ENCODE results near the gene C4orf36.
A peak's percentile ranks its signal among the peaks of the same experiment; 100 is the strongest.

The C4orf36 gene

GRCh38 chr4:86857341-86858052, 34.7 kb downstream of the C4orf36 start:
- no peaks in the 10 kb centered on the region for H3K36me3 ChIP-seq (ENCODE audit: control insufficient read depth in 5 of 5, insufficient read depth in 5 of 5, low read length in 5 of 5)
- H3K27me3 ChIP-seq (ENCODE audit: control insufficient read depth in 5 of 5, insufficient read depth in 4 of 5, low read length in 5 of 5) = no peaks in the 10 kb centered on the region
- no peaks in the 10 kb centered on the region for H3K9me3 ChIP-seq (ENCODE audit: control insufficient read depth in 5 of 5, low read length in 5 of 5)
- no peak overlapping the region for H3K27ac ChIP-seq (ENCODE audit: low read depth, low read length)
- no peak overlapping the region for H3K4me3 ChIP-seq (ENCODE audit: low read depth in 1 of 5, low read length in 5 of 5)
- H3K9ac ChIP-seq (ENCODE audit: low read length in 5 of 5) = no peak overlapping the region
- H3K4me1 ChIP-seq (ENCODE audit: control insufficient read depth in 5 of 5, insufficient read depth in 5 of 5, low read length in 5 of 5) = no peaks in the 10 kb centered on the region

DNA sequence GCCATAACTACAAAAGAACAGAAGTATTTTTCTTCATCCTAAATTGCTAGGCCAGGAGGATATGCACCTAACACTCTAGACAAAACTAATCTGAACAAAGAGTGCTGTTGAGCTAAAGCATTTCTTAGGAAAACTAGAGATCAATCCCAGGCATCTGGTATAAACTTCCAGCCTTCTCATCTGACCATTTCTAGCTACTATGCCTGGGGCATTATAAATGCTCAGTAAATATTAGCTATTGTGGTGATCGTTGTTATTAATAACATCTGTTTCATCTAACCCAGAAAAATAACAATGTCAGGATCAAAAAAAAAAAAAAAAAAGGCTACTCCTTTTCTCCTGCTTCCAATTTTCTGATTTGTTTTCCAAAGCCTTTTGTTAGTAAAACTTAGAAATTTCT, 35.3 kb downstream of the C4orf36 start:
- no peak overlapping the region for H3K27ac ChIP-seq (ENCODE audit: low read depth, low read length)
- H3K9me3 ChIP-seq (ENCODE audit: control insufficient read depth in 5 of 5, low read length in 5 of 5) = no peaks in the 10 kb centered on the region
- H3K36me3 ChIP-seq (ENCODE audit: control insufficient read depth in 5 of 5, insufficient read depth in 5 of 5, low read length in 5 of 5) = no peaks in the 10 kb centered on the region
- no peak overlapping the region for H3K9ac ChIP-seq (ENCODE audit: low read length in 5 of 5)
- no peaks in the 10 kb centered on the region for H3K27me3 ChIP-seq (ENCODE audit: control insufficient read depth in 5 of 5, insufficient read depth in 4 of 5, low read length in 5 of 5)
- H3K4me1 ChIP-seq (ENCODE audit: control insufficient read depth in 5 of 5, insufficient read depth in 5 of 5, low read length in 5 of 5) = no peaks in the 10 kb centered on the region
- H3K4me3 ChIP-seq (ENCODE audit: low read depth in 1 of 5, low read length in 5 of 5) = no peak overlapping the region

DNA sequence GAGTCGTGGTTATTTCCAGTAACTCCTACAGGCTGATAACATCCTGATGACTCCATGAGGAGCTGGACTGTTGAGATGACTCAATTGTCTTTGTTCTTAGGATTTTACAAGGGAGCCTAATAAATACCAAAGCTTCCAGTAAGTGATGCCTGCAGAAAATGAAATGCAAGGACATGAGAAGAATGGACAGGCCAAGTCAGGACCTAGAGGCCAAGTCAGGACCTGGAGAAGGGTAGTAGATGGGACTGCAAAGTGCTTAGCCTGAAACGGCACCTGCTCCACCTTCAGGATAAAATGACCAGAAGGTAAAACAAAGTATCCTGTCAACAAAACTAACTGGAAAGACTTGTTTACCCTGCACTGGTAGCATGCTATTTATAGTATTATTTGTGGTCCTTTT, 36.6 kb downstream of the C4orf36 start:
- H3K36me3 ChIP-seq (ENCODE audit: control insufficient read depth in 5 of 5, insufficient read depth in 5 of 5, low read length in 5 of 5) = no peaks in the 10 kb centered on the region
- H3K4me1 ChIP-seq (ENCODE audit: control insufficient read depth in 5 of 5, insufficient read depth in 5 of 5, low read length in 5 of 5) = no peaks in the 10 kb centered on the region
- no peak overlapping the region for H3K27ac ChIP-seq (ENCODE audit: low read depth, low read length)
- no peak overlapping the region for H3K4me3 ChIP-seq (ENCODE audit: low read depth in 1 of 5, low read length in 5 of 5)
- H3K9ac ChIP-seq (ENCODE audit: low read length in 5 of 5) = no peak overlapping the region
- H3K27me3 ChIP-seq (ENCODE audit: control insufficient read depth in 5 of 5, insufficient read depth in 4 of 5, low read length in 5 of 5) = no peaks in the 10 kb centered on the region
- no peaks in the 10 kb centered on the region for H3K9me3 ChIP-seq (ENCODE audit: control insufficient read depth in 5 of 5, low read length in 5 of 5)

DNA sequence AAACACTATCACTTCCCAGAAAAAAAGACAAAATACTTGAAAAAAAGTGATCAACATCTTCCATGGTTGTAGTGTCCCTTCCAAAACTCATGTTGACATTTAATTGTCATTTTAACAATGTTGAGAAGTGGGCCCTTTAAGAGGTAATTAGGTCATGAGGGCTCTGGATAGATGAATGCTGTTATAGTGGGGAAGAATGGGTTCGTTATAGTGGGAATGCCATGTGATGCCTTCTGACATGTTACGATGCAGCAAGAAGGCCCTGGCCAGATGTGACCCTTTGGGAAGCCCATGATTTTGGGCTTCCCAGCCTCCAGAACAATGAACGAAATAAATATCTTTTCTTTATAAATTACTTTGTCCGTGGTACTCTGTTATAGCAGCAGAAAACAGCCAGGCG, 39.0 kb downstream of the C4orf36 start:
- no peaks in the 10 kb centered on the region for H3K36me3 ChIP-seq (ENCODE audit: control insufficient read depth in 5 of 5, insufficient read depth in 5 of 5, low read length in 5 of 5)
- no peak overlapping the region for H3K9ac ChIP-seq (ENCODE audit: low read length in 5 of 5)
- H3K4me1 ChIP-seq (ENCODE audit: control insufficient read depth in 5 of 5, insufficient read depth in 5 of 5, low read length in 5 of 5) = peaks cover 0 to 23% (median 18%) of the 10 kb centered on the region in 5 donors
- H3K4me3 ChIP-seq (ENCODE audit: low read depth in 1 of 5, low read length in 5 of 5) = no peak overlapping the region
- no peaks in the 10 kb centered on the region for H3K27me3 ChIP-seq (ENCODE audit: control insufficient read depth in 5 of 5, insufficient read depth in 4 of 5, low read length in 5 of 5)
- H3K27ac ChIP-seq (ENCODE audit: low read depth, low read length) = no peak overlapping the region
- H3K9me3 ChIP-seq (ENCODE audit: control insufficient read depth in 5 of 5, low read length in 5 of 5) = no peaks in the 10 kb centered on the region

DNA sequence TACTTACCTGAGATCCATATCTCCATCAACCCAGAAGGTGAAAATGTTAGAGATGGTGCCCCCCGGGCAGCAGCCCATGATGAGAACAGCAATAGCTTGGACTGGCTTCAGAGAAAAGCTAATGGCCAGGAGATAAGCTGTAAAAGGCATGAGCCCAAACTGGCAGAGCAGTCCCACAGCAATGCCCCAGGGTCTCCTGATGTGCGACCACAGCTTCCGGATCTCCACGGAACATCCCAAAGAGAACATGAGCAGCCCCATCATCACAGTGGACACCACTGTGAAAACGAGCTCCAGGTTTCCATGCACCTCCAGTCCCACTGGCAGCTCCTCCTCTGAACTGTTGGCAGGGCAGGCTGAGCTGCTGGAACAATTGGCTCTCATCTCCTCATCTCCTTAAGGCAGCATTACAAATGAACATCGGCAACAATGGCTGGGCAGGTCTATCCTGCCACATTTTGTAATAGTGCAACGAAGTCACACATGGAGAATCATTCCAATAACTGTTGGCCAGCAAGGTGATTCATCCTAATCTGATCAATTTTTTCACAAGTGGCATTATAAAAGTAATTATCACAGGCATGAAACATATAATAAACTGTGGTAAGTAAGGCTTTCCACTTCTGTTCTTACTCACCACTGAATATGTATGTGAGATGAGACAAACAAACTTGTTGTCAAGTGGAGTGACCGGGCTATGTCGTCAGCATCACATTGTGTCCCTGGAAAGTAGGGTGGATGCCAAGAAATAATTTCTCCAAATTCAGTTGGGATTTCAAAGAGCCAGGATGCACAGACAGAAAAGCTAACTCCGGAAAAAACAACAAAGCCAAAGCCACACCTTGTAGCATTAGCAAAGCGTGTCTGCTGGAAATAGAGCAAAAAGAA, 43.2 kb downstream of the C4orf36 start, which contains the start of gene SLC10A6:
SLC10A6 (minus strand) TSS at position 653 of the 888 bp plus-strand sequence; CDS start at position 384, 269 bp downstream.
- Histone ChIP-seq H3K9ac (ENCODE audit: low read length in 5 of 5) (peak within 1 kb of the TSS; percentile 24 to 70 (median 62)), H3K9me3 (ENCODE audit: control insufficient read depth in 5 of 5, low read length in 5 of 5) (no peaks in the 10 kb centered on the region), H3K4me1 (ENCODE audit: control insufficient read depth in 5 of 5, insufficient read depth in 5 of 5, low read length in 5 of 5) (peaks cover 0 to 56% (median 27%) of the 10 kb centered on the region in 5 donors), H3K27me3 (ENCODE audit: control insufficient read depth in 5 of 5, insufficient read depth in 4 of 5, low read length in 5 of 5) (no peaks in the 10 kb centered on the region), H3K36me3 (ENCODE audit: control insufficient read depth in 5 of 5, insufficient read depth in 5 of 5, low read length in 5 of 5) (no peaks in the 10 kb centered on the region), H3K27ac (ENCODE audit: low read depth, low read length) (peak within 1 kb of the TSS; percentile 47), H3K4me3 (ENCODE audit: low read depth in 1 of 5, low read length in 5 of 5) (peak within 1 kb of the TSS; percentile 13 to 79 (median 65))

GRCh38 chr4:86848136-86848535, 44.1 kb downstream of the C4orf36 start:
- Histone ChIP-seq H3K27ac (ENCODE audit: low read depth, low read length) (peak overlapping the region; percentile 47), H3K4me3 (ENCODE audit: low read depth in 1 of 5, low read length in 5 of 5) (peak overlapping the region; percentile 13 to 79 (median 65))

GRCh38 chr4:86847571-86847970, 44.7 kb downstream of the C4orf36 start:
- H3K27me3 ChIP-seq (ENCODE audit: control insufficient read depth in 5 of 5, insufficient read depth in 4 of 5, low read length in 5 of 5) = no peaks in the 10 kb centered on the region
- H3K9me3 ChIP-seq (ENCODE audit: control insufficient read depth in 5 of 5, low read length in 5 of 5) = no peaks in the 10 kb centered on the region
- no peaks in the 10 kb centered on the region for H3K36me3 ChIP-seq (ENCODE audit: control insufficient read depth in 5 of 5, insufficient read depth in 5 of 5, low read length in 5 of 5)
- peak overlapping the region; percentile 13 to 79 (median 65) for H3K4me3 ChIP-seq (ENCODE audit: low read depth in 1 of 5, low read length in 5 of 5)
- peaks cover 0 to 62% (median 27%) of the 10 kb centered on the region in 5 donors for H3K4me1 ChIP-seq (ENCODE audit: control insufficient read depth in 5 of 5, insufficient read depth in 5 of 5, low read length in 5 of 5)
- no peak overlapping the region for H3K27ac ChIP-seq (ENCODE audit: low read depth, low read length)
- peak overlapping the region in 2 of 5 donors; percentile 55 to 57 for H3K9ac ChIP-seq (ENCODE audit: low read length in 5 of 5)

More at GRCh38 chr4:86848136-86848535, 44.1 kb downstream of the C4orf36 start:
- Histone ChIP-seq H3K27me3 (ENCODE audit: control insufficient read depth in 5 of 5, insufficient read depth in 4 of 5, low read length in 5 of 5) (no peaks in the 10 kb centered on the region), H3K36me3 (ENCODE audit: control insufficient read depth in 5 of 5, insufficient read depth in 5 of 5, low read length in 5 of 5) (no peaks in the 10 kb centered on the region), H3K4me1 (ENCODE audit: control insufficient read depth in 5 of 5, insufficient read depth in 5 of 5, low read length in 5 of 5) (peaks cover 0 to 60% (median 27%) of the 10 kb centered on the region in 5 donors), H3K9ac (ENCODE audit: low read length in 5 of 5) (peak overlapping the region; percentile 24 to 70 (median 62)), H3K9me3 (ENCODE audit: control insufficient read depth in 5 of 5, low read length in 5 of 5) (no peaks in the 10 kb centered on the region)

- peak overlapping the region in 3 of 5 donors; percentile 60 to 79 (median 67) for H3K4me3 ChIP-seq (ENCODE audit: low read depth in 1 of 5, low read length in 5 of 5)
- H3K9ac ChIP-seq (ENCODE audit: low read length in 5 of 5) = peak overlapping the region in 2 of 5 donors; percentile 11 to 21
- no peak overlapping the region for H3K27ac ChIP-seq (ENCODE audit: low read depth, low read length)
- H3K27me3 ChIP-seq (ENCODE audit: control insufficient read depth in 5 of 5, insufficient read depth in 4 of 5, low read length in 5 of 5) = no peaks in the 10 kb centered on the region
- no peaks in the 10 kb centered on the region for H3K9me3 ChIP-seq (ENCODE audit: control insufficient read depth in 5 of 5, low read length in 5 of 5)
- no peaks in the 10 kb centered on the region for H3K36me3 ChIP-seq (ENCODE audit: control insufficient read depth in 5 of 5, insufficient read depth in 5 of 5, low read length in 5 of 5)
- peaks cover 0 to 62% (median 27%) of the 10 kb centered on the region in 5 donors for H3K4me1 ChIP-seq (ENCODE audit: control insufficient read depth in 5 of 5, insufficient read depth in 5 of 5, low read length in 5 of 5)
These were observed 45.3 kb downstream of the C4orf36 start for GRCh38 chr4:86846921-86847320.

- no peaks in the 10 kb centered on the region for H3K27me3 ChIP-seq (ENCODE audit: control insufficient read depth in 5 of 5, insufficient read depth in 4 of 5, low read length in 5 of 5)
- H3K9me3 ChIP-seq (ENCODE audit: control insufficient read depth in 5 of 5, low read length in 5 of 5) = no peaks in the 10 kb centered on the region
- no peaks in the 10 kb centered on the region for H3K36me3 ChIP-seq (ENCODE audit: control insufficient read depth in 5 of 5, insufficient read depth in 5 of 5, low read length in 5 of 5)
- H3K4me3 ChIP-seq (ENCODE audit: low read depth in 1 of 5, low read length in 5 of 5) = peak overlapping the region in 4 of 5 donors; percentile 12 to 30 (median 16)
- no peak overlapping the region for H3K9ac ChIP-seq (ENCODE audit: low read length in 5 of 5)
- H3K27ac ChIP-seq (ENCODE audit: low read depth, low read length) = no peak overlapping the region
- H3K4me1 ChIP-seq (ENCODE audit: control insufficient read depth in 5 of 5, insufficient read depth in 5 of 5, low read length in 5 of 5) = peaks cover 0 to 65% (median 27%) of the 10 kb centered on the region in 5 donors
These were observed 46.6 kb downstream of the C4orf36 start for GRCh38 chr4:86845593-86845992.

DNA sequence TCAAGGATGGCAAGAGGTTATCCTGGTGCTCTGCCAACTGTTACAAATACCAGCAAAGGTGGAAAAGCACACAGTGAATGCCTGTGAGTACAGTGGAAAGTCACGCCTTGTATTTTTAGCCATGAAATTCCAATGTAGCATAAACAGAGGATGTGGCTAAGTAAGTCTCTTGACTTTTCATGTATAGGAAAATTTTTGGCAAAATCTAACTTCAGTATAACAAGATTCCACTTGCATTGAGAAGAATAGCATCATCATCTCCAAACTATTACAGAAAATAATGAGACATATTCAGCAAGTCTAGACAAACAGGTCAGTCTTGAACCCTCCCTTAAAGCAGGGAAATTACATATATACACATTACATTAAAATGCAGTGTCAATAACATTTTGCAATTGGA, 50.9 kb downstream of the C4orf36 start:
- Histone ChIP-seq H3K36me3 (ENCODE audit: control insufficient read depth in 5 of 5, insufficient read depth in 5 of 5, low read length in 5 of 5) (no peaks in the 10 kb centered on the region), H3K4me3 (ENCODE audit: low read depth in 1 of 5, low read length in 5 of 5) (no peak overlapping the region), H3K27ac (ENCODE audit: low read depth, low read length) (no peak overlapping the region), H3K4me1 (ENCODE audit: control insufficient read depth in 5 of 5, insufficient read depth in 5 of 5, low read length in 5 of 5) (peaks cover 0 to 28% (median 4%) of the 10 kb centered on the region in 5 donors), H3K27me3 (ENCODE audit: control insufficient read depth in 5 of 5, insufficient read depth in 4 of 5, low read length in 5 of 5) (no peaks in the 10 kb centered on the region), H3K9ac (ENCODE audit: low read length in 5 of 5) (no peak overlapping the region), H3K9me3 (ENCODE audit: control insufficient read depth in 5 of 5, low read length in 5 of 5) (no peaks in the 10 kb centered on the region)

Data from subcutaneous abdominal adipose tissue (tissue), 5 donors.